ENCODE results near the gene KRT4. TPM values are rescaled to one million over a fixed set of nuclear protein-coding genes. Genes with fewer than 3 reads are reported as not detected.

Gene KRT4
- total RNA-seq, 8 experiments from 2014 or later: 0.14 to 1.7 (median 0.66) TPM; not detected in 3

DNA sequence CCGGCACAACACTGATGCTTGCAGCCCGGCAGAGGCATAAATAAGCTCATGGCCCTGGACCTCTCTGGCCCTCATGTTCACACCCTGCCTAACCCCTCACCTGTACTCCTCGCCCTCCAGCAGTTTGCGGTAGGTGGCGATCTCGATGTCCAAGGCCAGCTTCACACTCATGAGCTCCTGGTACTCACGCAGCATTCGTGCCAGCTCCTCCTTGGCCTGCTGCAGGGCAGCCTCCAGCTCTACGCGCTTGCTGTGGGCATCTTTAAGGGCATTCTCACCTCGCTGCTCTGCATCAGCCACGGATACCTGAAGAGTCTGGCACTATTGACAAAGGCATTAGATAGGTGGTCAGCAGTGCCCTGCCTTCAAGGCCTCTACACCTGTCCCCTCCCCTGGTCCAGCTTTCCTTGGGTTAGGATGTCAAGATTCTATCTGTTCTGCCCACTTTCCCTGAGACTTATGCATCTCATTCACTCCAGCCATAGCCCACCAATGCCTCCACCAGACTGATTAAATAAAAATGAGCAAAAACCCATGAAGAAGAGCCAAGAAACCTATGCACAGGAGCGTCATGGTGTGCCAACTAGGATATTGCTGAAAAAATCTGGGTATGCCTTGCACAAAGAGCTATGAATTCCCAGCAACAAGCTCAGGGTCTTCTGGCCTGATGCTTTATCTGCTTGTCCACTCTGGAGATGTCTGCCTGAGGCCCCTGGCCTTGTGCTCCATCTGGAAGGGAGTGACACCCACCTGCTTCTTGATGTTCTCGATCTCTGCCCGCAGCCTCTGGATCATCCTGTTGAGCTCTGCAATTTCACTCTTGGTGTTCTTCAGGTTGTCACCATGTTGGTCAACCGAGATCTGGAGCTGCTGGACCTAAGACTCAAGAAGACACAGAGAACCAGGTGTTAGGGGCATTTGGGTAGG lies 6.1 kb downstream of the KRT4 start:
- H3K27ac ChIP-seq: no peak overlapping the region
- ATAC-seq (replicated peaks in 6 of 8): no peak
- in situ Hi-C loops (cut with MboI; ENCODE audit: low pct_unique_long_range_greater_than_20kb in 2 of 9, low sequenced_read_pairs in 9 of 9, unreplicated experiment in 9 of 9): no loop called here
- H3K4me1 ChIP-seq (replicated peaks in 1 of 2): no peaks in the 10 kb centered on the region
- H3K4me3 ChIP-seq: no peak overlapping the region
- WGBS, 10 experiments: 10 to 100% (median 48%) methylated on average over 1 to 9 of the region's 16 CpGs; no CpG with 5 or more reads in 2 of the 10 experiments

DNA sequence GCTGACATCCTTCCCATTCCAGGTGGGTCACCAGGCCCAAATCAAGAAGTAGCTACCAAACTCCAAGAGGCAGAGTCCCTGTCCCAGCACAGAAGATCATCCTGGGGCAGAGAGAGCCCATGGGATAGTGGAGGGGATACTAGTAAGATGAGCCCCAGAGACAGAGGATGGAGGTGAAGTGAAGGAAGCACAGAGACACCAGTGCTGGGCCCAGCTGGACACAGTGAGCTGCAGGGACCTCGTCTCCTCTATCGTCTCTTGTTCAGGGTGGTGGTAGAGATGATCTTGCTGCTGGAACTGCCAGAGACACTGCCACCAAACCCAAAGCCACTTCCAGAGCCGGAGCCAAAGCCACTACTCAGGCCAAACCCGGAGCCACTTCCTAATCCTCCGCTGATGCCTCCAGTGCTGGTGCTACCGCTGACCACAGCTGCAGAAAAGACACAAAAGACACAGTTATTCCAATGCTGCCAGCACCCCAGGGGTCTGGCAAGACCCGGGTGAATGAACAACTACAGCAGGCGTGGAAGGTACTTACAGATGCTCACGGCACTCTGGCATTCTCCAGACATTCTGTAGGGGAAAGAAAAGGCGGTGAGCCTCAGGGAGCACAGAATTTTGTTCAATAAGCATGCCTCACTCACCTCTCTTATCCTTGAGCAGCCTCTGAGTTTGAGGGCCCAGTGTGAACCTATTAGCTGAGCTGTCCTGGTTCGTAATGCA lies 6.9 kb downstream of the KRT4 start:
- no peak for ATAC-seq (replicated peaks in 6 of 8)
- H3K4me3 ChIP-seq: no peak overlapping the region
- 28 to 60% (median 49%) methylated on average over 2 to 8 of the region's 11 CpGs; no CpG with 5 or more reads in 5 of the 10 experiments for WGBS, 10 experiments
- no peaks in the 10 kb centered on the region for H3K4me1 ChIP-seq (replicated peaks in 1 of 2)
- in situ Hi-C loops (cut with MboI; ENCODE audit: low pct_unique_long_range_greater_than_20kb in 2 of 9, low sequenced_read_pairs in 9 of 9, unreplicated experiment in 9 of 9): no loop called here
- H3K27ac ChIP-seq: no peak overlapping the region

DNA sequence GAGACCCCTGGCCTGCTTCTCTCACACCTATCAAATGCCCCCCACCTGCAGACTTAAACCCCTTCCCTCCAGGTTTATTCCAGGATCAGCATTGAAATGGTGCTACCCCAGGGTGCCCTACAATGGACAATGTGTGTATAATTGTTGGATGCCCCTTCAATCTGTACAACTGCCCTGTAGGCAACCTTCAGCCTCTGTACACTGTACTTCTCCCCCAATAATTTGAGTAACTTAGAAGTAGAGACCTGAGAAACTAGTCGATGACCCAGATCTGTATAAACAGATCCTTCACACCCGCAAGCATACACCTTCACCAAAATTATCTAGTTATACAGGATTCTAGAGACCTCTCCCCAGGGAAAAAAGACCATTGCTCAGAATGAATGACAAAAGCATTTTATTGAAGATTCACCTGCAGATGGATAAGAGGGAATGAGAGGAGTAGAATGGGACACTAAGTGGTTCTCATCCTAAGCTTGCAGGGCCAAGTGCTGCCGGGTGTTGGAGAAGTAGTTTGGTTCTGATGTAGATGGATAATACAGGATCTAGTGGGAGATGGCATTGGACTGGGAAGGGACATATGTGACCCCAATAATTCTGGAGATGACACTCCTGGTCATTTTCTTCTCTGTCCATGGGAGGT lies 7.6 kb downstream of the KRT4 start:
- no peaks in the 10 kb centered on the region for H3K4me1 ChIP-seq (replicated peaks in 1 of 2)
- H3K4me3 ChIP-seq: no peak overlapping the region
- WGBS, 10 experiments: 57 to 100% (median 84%) methylated on average over 1 to 3 of the region's 3 CpGs; no CpG with 5 or more reads in 2 of the 10 experiments
- in situ Hi-C loops (cut with MboI; ENCODE audit: low pct_unique_long_range_greater_than_20kb in 2 of 9, low sequenced_read_pairs in 9 of 9, unreplicated experiment in 9 of 9): no loop called here
- no peak for ATAC-seq (replicated peaks in 6 of 8)
- no peak overlapping the region for H3K27ac ChIP-seq

DNA sequence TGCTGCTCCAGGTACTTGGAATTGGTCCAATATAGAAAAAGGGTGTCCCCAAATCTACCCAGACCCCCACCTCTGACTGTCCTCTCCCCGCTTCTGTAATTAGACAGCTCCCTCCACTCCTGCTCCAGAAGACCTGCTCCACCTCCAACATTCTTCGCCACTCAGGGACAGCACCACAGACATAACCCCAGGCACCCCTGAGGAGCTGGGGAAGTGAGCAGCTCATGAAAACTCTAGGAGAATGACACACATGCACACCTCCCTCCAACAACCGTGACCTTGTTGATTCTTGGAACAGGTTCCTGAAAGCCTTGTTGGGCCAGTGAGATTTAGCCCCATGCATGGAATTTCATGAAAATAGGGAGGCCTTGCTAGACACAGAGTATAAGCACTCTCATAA lies 8.2 kb downstream of the KRT4 start:
- Histone ChIP-seq H3K4me1 (replicated peaks in 1 of 2) (no peaks in the 10 kb centered on the region), H3K4me3 (no peak overlapping the region), H3K27ac (no peak overlapping the region)
- ATAC-seq (replicated peaks in 6 of 8): no peak
- in situ Hi-C loops (cut with MboI; ENCODE audit: low pct_unique_long_range_greater_than_20kb in 2 of 9, low sequenced_read_pairs in 9 of 9, unreplicated experiment in 9 of 9): no loop called here
- WGBS, 10 experiments: 71 to 100% methylated on average over 1 to 2 of the region's 3 CpGs; no CpG with 5 or more reads in 8 of the 10 experiments

DNA sequence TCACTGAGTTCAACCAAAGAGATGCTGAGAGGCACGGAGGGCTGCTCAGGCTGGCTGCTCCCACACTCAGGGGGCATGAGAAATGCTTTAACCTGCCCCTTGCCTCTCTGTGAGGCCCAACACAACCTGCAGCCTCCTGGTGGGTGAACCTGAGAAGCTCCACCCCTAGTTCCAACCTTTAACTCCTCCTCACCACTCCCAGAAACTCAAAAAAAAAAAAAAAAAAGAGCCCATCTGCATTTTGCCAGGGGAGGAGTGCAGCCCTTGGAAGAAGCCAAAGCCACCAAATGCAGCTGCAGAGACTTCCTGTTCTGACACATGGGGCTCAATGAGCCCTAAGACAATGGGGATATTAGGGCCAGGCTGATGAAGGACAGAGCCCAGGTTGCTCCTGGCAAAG lies 8.9 kb downstream of the KRT4 start:
- no peak overlapping the region for H3K27ac ChIP-seq
- in situ Hi-C loops (cut with MboI; ENCODE audit: low pct_unique_long_range_greater_than_20kb in 2 of 9, low sequenced_read_pairs in 9 of 9, unreplicated experiment in 9 of 9): no loop called here
- 0 to 20% methylated on average over 1 of the region's 1 CpG; no CpG with 5 or more reads in 8 of the 10 experiments for WGBS, 10 experiments
- peak in 2 of 8 experiments; percentile 36 to 37 for ATAC-seq (replicated peaks in 6 of 8)
- peaks cover 0 to 2% of the 10 kb centered on the region in 2 donors for H3K4me1 ChIP-seq (replicated peaks in 1 of 2)
- H3K4me3 ChIP-seq: no peak overlapping the region

- Histone ChIP-seq H3K4me3 (no peak overlapping the region), H3K4me1 (replicated peaks in 1 of 2) (peaks cover 0 to 2% of the 10 kb centered on the region in 2 donors), H3K27ac (no peak overlapping the region)
- in situ Hi-C loops (cut with MboI; ENCODE audit: low pct_unique_long_range_greater_than_20kb in 2 of 9, low sequenced_read_pairs in 9 of 9, unreplicated experiment in 9 of 9): no loop called here
- WGBS, 10 experiments: 0 to 61% (median 28%) methylated on average over 1 to 5 of the region's 6 CpGs; no CpG with 5 or more reads in 4 of the 10 experiments
- ATAC-seq (replicated peaks in 6 of 8): no peak
Measured at GRCh38 chr12:52802442-52802841, 11.5 kb downstream of the KRT4 start.

DNA sequence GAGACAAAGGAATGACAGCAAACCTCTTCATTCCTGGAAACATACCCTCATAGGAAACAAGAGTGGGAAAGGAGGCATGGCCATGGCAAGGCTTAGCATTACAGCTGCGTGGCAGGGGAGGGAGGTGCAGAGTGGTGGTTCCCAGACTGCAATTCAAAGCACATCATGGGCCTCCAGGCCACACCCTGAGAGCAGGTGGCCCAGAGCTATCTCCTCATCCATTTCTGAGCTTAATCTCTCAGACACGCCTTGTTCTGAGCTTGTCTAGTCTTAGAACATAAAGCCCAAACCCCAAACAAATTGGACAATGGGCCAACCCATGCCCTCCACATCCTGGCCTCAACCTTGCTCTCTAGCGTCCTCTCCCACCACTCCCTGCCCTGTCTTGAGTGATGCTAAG lies 12.1 kb downstream of the KRT4 start:
- no peak for ATAC-seq (replicated peaks in 6 of 8)

DNA sequence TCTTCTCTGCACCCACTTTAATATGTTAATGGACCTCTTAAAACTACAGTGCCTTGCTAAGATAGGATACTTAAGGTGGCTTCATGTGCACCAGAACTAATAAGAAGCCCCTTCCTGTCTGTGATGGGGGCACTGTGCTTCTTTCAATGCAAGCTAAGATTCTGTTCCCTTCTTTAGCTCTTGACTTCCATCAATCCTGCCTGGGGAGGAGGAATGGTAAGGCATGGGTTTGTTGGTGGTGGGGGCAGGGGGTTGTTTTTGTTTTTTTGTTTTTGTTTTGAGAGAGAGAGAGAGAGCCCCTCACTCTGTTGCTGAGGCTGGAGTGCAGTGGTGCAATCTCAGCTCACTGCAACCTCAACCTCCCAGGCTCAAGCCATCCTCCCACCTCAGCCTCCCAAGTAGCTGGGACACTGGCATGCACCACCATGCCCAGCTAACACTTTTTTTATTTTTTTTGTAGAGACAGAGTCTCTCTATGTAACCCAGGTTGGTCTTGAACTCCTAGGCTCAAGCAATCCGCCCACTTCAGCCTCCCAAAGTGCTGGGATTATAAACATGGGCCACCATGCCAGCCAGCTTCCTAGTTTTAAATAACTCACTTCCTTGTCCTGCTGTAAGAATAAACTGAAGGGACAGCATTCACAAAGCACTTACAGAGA lies 13.5 kb downstream of the KRT4 start:
- in situ Hi-C loops (cut with MboI; ENCODE audit: low pct_unique_long_range_greater_than_20kb in 2 of 9, low sequenced_read_pairs in 9 of 9, unreplicated experiment in 9 of 9): no loop called here
- H3K27ac ChIP-seq: no peak overlapping the region
- H3K4me1 ChIP-seq (replicated peaks in 1 of 2): peaks cover 0 to 2% of the 10 kb centered on the region in 2 donors
- no peak overlapping the region for H3K4me3 ChIP-seq
- 20 to 100% (median 80%) methylated on average over 1 of the region's 1 CpG; no CpG with 5 or more reads in 5 of the 10 experiments for WGBS, 10 experiments
- ATAC-seq (replicated peaks in 6 of 8): no peak

More for the DNA sequence above, 12.1 kb downstream of the KRT4 start:
- Histone ChIP-seq H3K4me1 (replicated peaks in 1 of 2) (peaks cover 0 to 2% of the 10 kb centered on the region in 2 donors), H3K27ac (no peak overlapping the region), H3K4me3 (no peak overlapping the region)
- in situ Hi-C loops (cut with MboI; ENCODE audit: low pct_unique_long_range_greater_than_20kb in 2 of 9, low sequenced_read_pairs in 9 of 9, unreplicated experiment in 9 of 9): no loop called here
- WGBS, 10 experiments: 17 to 94% (median 69%) methylated on average over 1 to 2 of the region's 3 CpGs; no CpG with 5 or more reads in 7 of the 10 experiments

- 14 to 100% (median 70%) methylated on average over 1 to 3 of the region's 5 CpGs; no CpG with 5 or more reads in 3 of the 10 experiments for WGBS, 10 experiments
- in situ Hi-C loops (cut with MboI; ENCODE audit: low pct_unique_long_range_greater_than_20kb in 2 of 9, low sequenced_read_pairs in 9 of 9, unreplicated experiment in 9 of 9): no loop called here
- Histone ChIP-seq H3K4me3 (no peak overlapping the region), H3K4me1 (replicated peaks in 1 of 2) (peaks cover 0 to 2% of the 10 kb centered on the region in 2 donors), H3K27ac (no peak overlapping the region)
- ATAC-seq (replicated peaks in 6 of 8): no peak
Measured at GRCh38 chr12:52799505-52800211, 14.3 kb downstream of the KRT4 start.

DNA sequence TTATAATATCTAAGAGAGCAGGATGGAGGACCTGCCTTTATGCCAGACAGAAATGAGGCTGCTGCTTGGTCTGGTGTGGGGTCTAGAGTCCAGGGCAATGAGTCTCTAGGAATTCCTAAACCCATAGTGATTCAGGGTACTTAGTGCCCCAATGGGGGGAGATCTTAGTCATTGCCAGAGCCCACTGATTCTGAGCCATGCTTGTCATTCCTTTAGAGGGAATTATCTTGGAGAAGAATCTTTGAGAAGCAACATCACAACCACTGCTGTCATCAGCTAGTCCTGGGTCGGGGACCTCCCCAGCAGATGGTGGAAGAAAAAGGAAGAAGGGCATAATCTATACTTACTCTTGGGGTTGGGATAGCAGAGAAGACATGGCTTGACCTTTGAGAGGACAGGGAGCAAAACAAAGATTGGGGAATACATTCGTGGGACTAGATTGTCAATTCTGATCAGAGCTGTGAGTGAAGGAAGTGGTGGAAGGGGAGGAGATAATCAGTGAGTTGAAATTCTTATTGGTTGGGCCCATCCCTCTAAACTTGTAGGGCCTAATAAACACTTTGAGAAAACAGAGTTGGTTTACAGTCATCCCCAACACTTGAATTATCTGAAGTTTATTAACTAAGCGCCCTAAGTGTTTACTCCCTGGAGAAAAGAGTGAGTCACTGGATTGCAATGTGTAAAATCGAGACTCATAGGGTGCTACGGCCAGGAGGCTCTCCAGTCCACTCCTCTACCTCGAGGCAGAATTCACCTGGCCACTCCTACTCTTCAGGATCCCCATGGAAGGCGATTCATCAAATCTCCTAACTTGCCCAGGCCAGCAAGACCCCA lies 15.0 kb downstream of the KRT4 start:
- Histone ChIP-seq H3K27ac (no peak overlapping the region), H3K4me3 (no peak overlapping the region), H3K4me1 (replicated peaks in 1 of 2) (peaks cover 0 to 2% of the 10 kb centered on the region in 2 donors)
- WGBS, 10 experiments: 0 to 83% (median 33%) methylated on average over 1 to 6 of the region's 7 CpGs; no CpG with 5 or more reads in 1 of the 10 experiments
- in situ Hi-C loops (cut with MboI; ENCODE audit: low pct_unique_long_range_greater_than_20kb in 2 of 9, low sequenced_read_pairs in 9 of 9, unreplicated experiment in 9 of 9): no loop called here
- ATAC-seq (replicated peaks in 6 of 8): peak in 1 of 8 experiments; percentile 8

DNA sequence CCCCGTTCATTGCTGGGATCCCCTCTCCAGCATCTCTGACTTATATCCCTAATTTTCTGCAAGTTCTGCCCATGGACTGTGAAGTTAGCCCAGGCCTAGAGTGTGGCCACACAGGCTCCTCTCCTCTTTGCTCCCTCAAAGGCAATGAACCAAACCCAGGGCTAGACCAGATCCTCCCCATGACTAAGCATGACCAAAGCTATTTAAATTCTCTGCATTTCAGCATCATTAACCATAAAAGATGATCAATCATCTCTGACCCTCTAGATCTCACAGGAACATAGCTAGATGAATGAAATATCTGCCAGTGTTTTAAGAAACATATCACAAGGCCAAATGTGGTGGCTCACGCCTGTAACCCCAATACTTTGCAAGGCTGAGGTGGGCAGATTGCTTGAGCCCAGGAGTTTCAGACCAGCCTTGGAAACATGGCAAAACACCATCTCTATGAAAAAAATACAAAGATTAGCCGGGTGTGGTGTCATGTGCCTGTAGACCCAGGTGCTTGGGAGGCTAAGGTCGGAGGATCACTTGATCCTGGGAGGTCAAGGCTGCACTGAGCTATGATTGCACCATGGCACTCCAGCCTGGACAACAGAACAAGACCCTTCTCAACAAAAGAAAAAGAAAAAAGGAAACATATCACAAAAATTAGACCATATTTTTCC lies 15.8 kb downstream of the KRT4 start:
- Histone ChIP-seq H3K4me1 (replicated peaks in 1 of 2) (peaks cover 0 to 2% of the 10 kb centered on the region in 2 donors), H3K27ac (no peak overlapping the region), H3K4me3 (no peak overlapping the region)
- WGBS, 10 experiments: 25 to 90% (median 70%) methylated on average over 1 to 4 of the region's 4 CpGs; no CpG with 5 or more reads in 3 of the 10 experiments
- peak in 2 of 8 experiments; percentile 76 to 77 for ATAC-seq (replicated peaks in 6 of 8)
- in situ Hi-C loops (cut with MboI; ENCODE audit: low pct_unique_long_range_greater_than_20kb in 2 of 9, low sequenced_read_pairs in 9 of 9, unreplicated experiment in 9 of 9): no loop called here
